Skeletal muscle cell (primary cell): ENCODE measurements around the gene CMTM2.
A peak's percentile ranks its signal among the peaks of the same experiment; 100 is the strongest.

Source experiments
- DNase-seq: peaks from one replicate; pipeline ENCODE4 v3.0.0-alpha.2; 2010; ENCODE audit warnings: low read depth
- H3K4me3 ChIP-seq: 2 replicates; pipeline ENCODE4 v1.5.1; 2011; ENCODE audit warnings: low read depth, mild to moderate bottlenecking, control low read depth, low read length, moderate library complexity

CMTM2 gene

GRCh38 chr16:66578651-66579531 lies at the start of gene CMTM2:
Gene CMTM2 (plus strand): TSS chr16:66579463. CDS start chr16:66579608, 145 bp downstream.
- H3K4me3 ChIP-seq, result no peak within 1 kb of the TSS
- DNase-seq, result no peak

DNA sequence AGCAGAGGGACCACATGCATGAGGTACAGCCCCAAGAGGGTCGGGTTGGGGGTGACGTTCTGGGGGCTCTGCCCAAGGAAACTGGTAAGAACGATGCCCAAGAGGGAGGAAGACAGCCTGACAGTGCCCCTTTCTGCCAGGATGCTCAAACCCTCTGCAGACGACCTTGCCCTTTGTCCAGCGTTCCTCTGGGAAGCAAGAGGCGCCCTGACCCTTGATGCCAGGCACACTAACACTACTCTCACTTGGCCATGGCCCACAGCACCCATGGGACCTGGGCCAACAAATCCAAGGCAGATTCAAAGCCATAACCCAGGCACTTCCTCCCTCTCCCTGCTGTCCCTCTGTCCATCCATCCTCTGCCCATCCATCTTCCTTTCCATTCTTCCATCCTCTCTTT lies 49.8 kb upstream of the CMTM2 start:
- no peak overlapping the region for H3K4me3 ChIP-seq
- no peak for DNase-seq

GRCh38 chr16:66534376-66534799 lies 44.9 kb upstream of the CMTM2 start:
- DNase-seq, result no peak
- no peak overlapping the region for H3K4me3 ChIP-seq

DNA sequence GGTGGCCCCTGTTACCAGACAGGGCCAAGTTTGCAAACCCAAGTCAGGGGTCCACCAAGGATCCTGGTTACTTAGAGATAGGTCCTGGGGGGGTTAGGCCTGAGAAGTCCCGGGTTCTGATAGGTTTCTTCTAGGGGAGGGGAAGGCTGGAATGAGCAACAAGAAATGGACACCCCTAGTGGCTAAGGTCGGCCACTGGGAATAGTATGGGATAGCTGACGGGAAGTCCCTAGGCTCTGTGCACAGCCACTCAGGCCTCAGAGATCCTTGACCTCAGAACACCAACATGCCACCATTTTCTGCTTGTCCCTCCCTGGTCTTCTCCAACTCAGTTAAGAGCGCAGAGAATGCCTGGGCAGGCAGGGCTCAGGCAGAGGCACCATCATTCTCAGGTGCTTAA lies 42.7 kb upstream of the CMTM2 start:
- H3K4me3 ChIP-seq, result no peak overlapping the region
- DNase-seq, result no peak

- no peak for DNase-seq
- no peak overlapping the region for H3K4me3 ChIP-seq
Observed at GRCh38 chr16:66537236-66537635, 42.0 kb upstream of the CMTM2 start.

DNA sequence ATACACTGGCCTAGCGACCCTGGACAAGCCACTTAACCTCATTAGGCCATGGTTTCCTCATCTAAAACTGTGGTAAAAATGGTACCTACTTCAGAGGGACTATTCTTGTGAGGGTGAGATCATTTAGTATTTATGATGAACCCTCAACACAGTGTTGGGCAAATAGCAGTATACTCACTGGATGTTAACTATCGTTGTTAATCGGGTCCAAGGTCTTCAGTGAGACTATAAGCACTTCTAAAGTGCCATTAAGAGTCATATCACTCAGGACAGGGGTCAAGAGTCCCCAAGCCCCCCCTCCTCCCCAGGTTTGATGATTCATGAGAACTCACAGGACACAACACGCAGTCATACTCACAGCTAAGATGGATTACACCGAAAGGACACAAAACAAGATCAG lies 40.4 kb upstream of the CMTM2 start:
- no peak for DNase-seq
- H3K4me3 ChIP-seq, result no peak overlapping the region

- H3K4me3 ChIP-seq, result no peak overlapping the region
- no peak for DNase-seq
Observed at GRCh38 chr16:66539623-66540469, 39.4 kb upstream of the CMTM2 start.

DNA sequence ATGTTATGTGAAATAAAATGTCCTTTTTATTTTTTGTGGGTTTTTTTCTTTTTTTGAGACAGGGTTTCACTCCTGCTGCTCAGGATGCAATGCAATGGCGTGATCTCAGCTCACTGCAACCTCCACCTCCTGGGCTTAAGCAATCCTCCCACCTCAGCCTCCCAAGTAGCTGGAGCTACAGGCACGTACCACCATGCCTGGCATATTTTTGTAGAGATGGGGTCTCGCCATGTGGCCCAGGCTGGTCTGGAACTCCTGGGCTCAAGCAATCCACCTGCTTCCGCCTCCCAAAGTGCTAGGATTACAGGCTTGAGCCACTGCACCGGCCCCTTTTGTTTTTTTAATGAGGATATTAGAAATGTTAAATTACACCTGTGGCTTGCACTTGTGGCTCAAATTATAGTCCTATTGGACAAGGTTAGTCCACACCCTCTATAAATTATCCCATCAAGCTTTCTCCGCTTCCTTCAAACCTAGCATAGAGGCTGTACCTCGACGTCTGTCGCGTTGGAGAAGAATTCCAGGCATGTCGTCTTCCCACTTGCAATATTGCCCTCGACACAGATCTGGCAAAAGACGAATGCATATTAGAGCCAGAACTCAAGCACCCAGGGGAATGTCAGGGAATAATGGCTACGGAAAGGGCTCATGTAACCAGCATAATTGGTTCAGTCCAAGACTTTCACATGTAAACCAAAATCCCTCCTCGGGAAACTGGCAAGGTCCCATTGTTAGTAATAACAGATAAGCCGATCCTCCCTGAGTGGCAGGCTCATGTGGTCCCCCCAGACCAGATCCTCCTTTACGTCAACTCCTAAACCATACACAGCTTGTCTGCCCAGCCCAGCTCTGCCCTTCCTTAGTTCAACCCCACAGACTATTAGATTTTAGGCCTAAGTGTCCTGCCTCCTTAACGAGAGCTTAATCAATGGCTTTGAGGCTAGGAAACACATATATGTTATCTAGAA lies 37.6 kb upstream of the CMTM2 start:
- H3K4me3 ChIP-seq, result no peak overlapping the region
- DNase-seq, result no peak

GRCh38 chr16:66542396-66542795 lies 36.9 kb upstream of the CMTM2 start:
- H3K4me3 ChIP-seq, result no peak overlapping the region
- DNase-seq, result no peak

- DNase-seq, result no peak
- H3K4me3 ChIP-seq, result no peak overlapping the region
Observed at GRCh38 chr16:66543541-66543940, 35.7 kb upstream of the CMTM2 start.

- no peak for DNase-seq
- H3K4me3 ChIP-seq, result no peak overlapping the region
Observed at GRCh38 chr16:66544016-66544757, 35.1 kb upstream of the CMTM2 start.

GRCh38 chr16:66547101-66547989 lies 31.9 kb upstream of the CMTM2 start:
- no peak for DNase-seq
- no peak overlapping the region for H3K4me3 ChIP-seq

DNA sequence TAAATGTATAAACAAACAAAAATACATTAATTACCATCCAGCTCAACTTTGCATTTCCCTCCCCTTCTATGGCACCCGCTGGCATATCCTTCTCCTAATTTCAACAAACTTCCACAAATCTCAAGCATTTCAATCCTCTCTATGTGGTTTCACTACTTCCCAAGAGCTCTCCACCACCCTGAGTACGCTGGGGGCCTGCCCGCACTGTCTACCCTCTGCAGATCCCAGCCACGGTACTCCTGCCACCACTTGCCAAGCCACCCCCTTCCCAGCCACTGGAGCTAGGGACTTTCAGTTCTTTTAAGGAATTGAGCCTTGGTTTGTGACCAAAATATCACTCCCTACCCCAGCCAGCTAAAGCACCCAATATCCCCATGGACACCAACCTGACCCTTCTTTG lies 31.2 kb upstream of the CMTM2 start:
- DNase-seq, result no peak
- H3K4me3 ChIP-seq, result no peak overlapping the region

GRCh38 chr16:66548868-66549267 lies 30.4 kb upstream of the CMTM2 start:
- H3K4me3 ChIP-seq, result peak overlapping the region; percentile 72
- no peak for DNase-seq

DNA sequence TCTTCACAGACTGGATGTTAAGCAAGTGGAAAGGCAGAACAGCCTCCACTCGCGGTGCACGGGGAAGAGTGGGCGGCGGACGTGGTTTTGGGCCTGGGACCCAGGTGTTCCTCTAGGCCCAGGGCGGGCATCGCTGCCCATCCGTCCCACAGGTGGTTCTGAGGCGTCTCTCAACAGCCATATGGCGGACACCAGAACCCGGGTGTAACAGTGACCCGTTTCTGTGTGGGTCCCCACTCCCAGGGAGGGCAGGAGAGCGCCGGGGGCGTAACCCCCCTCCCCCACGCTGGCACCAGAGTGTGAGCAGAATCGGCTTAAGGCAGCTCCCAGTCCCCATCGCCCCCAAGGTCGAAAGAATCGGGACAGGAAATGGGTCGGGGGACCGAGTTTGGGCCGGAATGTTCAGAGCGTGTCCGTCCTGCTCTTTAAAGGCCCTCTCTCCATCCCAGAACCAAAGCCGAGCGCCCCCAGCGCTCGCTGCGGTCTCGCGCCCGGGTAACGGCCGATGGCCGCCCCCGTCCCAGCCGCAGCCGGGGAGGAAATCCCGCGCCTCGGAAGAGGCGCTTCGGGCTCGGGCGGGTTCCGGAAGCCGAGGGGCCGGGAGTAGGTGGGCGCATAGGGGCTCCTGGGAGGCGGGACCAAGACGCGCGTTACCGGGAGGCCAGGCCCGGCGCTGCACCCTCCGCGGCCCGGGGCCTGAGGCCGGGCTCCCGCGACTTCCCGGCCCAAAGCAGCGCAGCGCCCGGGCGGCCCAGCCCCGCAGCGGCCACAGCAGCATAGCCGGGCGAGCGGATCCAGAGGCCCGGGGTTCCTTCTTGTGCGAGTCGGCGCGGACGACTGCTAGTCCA lies 29.8 kb upstream of the CMTM2 start, which contains the start of gene TK2:
TK2 (minus strand) TSS at position 839 of the 848 bp plus-strand sequence; CDS start at position 778, 61 bp downstream.
- peak; percentile 30 for DNase-seq
- peak within 1 kb of the TSS; percentile 72 for H3K4me3 ChIP-seq

DNA sequence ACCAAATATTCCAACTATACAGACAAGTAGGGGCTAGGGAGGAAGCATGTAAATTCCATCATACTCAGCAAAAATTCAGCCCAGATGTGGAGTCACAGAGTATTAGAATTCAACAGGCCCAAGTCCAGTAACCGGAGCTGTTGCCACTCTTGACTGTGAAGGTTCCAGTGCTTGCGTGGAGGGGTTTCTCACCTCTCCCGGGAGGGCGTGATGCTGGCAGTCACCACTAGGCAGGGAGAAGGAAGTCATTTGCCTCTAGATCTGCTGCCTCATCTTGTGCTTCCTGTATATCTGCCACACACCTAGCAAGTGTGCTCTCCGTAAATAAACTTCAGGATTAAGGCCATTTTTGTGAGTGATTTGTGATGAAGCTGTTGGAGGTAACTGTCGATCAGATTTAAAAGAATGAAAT lies 27.9 kb upstream of the CMTM2 start:
- no peak overlapping the region for H3K4me3 ChIP-seq
- DNase-seq, result no peak

- DNase-seq, result no peak
- peak overlapping the region; percentile 65 for H3K4me3 ChIP-seq
Observed at GRCh38 chr16:66551788-66552285, 27.4 kb upstream of the CMTM2 start.
